Erythroblast (primary cell): ENCODE results near the gene MYO9B.
"Not testable (repeated sequence)": the region's sequence is repeated elsewhere in the genome, so short reads cannot be mapped to it uniquely, and the experiment has no call there.

Experiments
- GATA1 ChIP-seq: IDR thresholded peaks from 2 replicates; pipeline ENCODE4 v1.6.1; 2011; ENCODE audit warnings: low read depth, mild to moderate bottlenecking, control low read depth, low read length, moderate library complexity
- POLR2A ChIP-seq: IDR thresholded peaks from 2 replicates; pipeline ENCODE4 v1.6.1; 2011; ENCODE audit warnings: mild to moderate bottlenecking, low read length

- TF ChIP-seq POLR2A, GATA1: not testable (repeated sequence)
Observed at GRCh38 chr19:17094694-17095093, 19.1 kb downstream of the MYO9B start.
